Measurements from ENCODE around the gene ODAD2. TPM values are rescaled to one million over a fixed set of nuclear protein-coding genes. Genes with fewer than 3 reads are reported as not detected.

The ODAD2 gene
- polyA plus RNA-seq, 1 donor: 0.61 TPM

DNA sequence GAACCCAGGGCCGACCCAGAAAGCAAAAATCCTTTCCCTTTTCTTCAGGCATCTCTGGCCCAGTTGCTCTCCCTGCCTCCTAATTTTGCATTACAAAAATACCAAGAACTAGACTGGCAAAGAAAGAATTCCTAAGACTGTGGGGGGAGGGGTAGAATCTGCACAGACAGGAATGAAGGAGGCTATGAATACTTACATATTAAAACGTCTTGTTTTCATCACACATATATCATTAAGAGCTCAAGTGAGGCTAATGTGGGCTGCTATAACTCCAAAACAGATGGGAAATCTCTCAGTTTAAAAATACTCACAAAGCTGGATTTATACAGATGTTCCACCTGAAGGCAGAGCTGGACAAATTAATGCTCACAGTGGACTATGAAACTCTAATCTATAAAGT, 224.0 kb downstream of the ODAD2 start:
- Histone ChIP-seq H3K4me1 (ENCODE audit: control insufficient read depth, insufficient read depth, low read length) (no peaks in the 10 kb centered on the region), H3K4me3 (ENCODE audit: low read length) (no peak overlapping the region), H3K36me3 (ENCODE audit: control insufficient read depth, insufficient read depth, low read length) (no peaks in the 10 kb centered on the region), H3K27ac (ENCODE audit: low read length) (no peak overlapping the region), H3K9me3 (ENCODE audit: control insufficient read depth, low read depth, low read length) (no peaks in the 10 kb centered on the region), H3K27me3 (ENCODE audit: control insufficient read depth, insufficient read depth, low read length) (no peaks in the 10 kb centered on the region)
- WGBS (ENCODE audit: insufficient coverage, low lambda C conversion rate): no CpG with 5 or more reads among the region's 2 CpGs
- no peak for DNase-seq

GRCh38 chr10:27771231-27771630, 227.6 kb downstream of the ODAD2 start:
- no CpG with 5 or more reads among the region's 4 CpGs for WGBS (ENCODE audit: insufficient coverage, low lambda C conversion rate)
- H3K27me3 ChIP-seq (ENCODE audit: control insufficient read depth, insufficient read depth, low read length): no peaks in the 10 kb centered on the region
- no peak overlapping the region for H3K27ac ChIP-seq (ENCODE audit: low read length)
- H3K4me3 ChIP-seq (ENCODE audit: low read length): no peak overlapping the region
- no peaks in the 10 kb centered on the region for H3K4me1 ChIP-seq (ENCODE audit: control insufficient read depth, insufficient read depth, low read length)
- DNase-seq: no peak
- H3K36me3 ChIP-seq (ENCODE audit: control insufficient read depth, insufficient read depth, low read length): no peaks in the 10 kb centered on the region
- no peaks in the 10 kb centered on the region for H3K9me3 ChIP-seq (ENCODE audit: control insufficient read depth, low read depth, low read length)

GRCh38 chr10:27770181-27770580, 228.7 kb downstream of the ODAD2 start:
- no peak overlapping the region for H3K27ac ChIP-seq (ENCODE audit: low read length)
- no peaks in the 10 kb centered on the region for H3K9me3 ChIP-seq (ENCODE audit: control insufficient read depth, low read depth, low read length)
- H3K4me3 ChIP-seq (ENCODE audit: low read length): no peak overlapping the region
- H3K4me1 ChIP-seq (ENCODE audit: control insufficient read depth, insufficient read depth, low read length): no peaks in the 10 kb centered on the region
- no peaks in the 10 kb centered on the region for H3K36me3 ChIP-seq (ENCODE audit: control insufficient read depth, insufficient read depth, low read length)
- H3K27me3 ChIP-seq (ENCODE audit: control insufficient read depth, insufficient read depth, low read length): no peaks in the 10 kb centered on the region
- 91% methylated on average over 2 of the region's 2 CpGs for WGBS (ENCODE audit: insufficient coverage, low lambda C conversion rate)
- DNase-seq: no peak
